ENCODE results near the gene RUFY4. TPM values are rescaled to one million over a fixed set of nuclear protein-coding genes. Genes with fewer than 3 reads are reported as not detected.
"Not testable (repeated sequence)": the region's sequence is repeated elsewhere in the genome, so short reads cannot be mapped to it uniquely, and the experiment has no call there.

Gene RUFY4
- total and polyA plus RNA-seq, 2 of the 13 experiments (the other 11 are each of a cell fraction or from before 2014, with no cell fraction given): not detected

DNA sequence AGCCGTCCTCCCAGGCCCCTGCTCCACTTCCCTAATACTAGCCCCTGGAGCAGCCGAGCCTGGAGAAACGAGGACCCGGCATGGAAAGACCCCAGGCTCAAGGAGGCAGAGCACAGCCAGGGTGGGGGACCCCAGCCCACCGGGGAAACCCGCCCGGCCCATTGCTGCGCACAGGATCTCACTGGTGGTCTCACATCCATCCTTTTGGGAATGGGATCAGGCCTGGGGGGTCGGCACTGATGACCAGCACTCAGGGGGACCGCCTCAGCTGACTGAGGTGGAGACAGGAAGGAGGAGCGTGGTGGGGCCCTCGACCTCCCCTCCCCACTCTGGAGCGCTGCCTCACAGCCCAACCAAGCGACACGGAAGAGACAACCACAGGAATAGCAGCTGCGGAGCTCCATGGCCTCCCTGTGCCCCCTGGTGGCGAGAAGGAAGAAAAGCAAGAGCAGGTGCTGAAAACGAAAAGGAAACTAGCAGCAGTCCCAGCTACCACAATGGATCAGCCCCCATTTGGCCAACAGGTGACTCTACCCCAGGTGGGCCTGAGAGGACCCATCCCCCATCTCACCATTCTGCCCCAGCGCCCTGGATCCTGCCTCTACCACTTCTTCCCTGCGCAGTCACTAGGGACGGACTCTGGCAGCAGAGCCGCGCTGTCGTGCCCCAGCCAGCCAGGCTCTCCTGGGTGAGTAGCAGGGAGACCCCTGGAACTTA lies 34.4 kb upstream of the RUFY4 start (continued):
- TF ChIP-seq HNRNPLL (IDR thresholded peaks at IDR 0.05; ENCODE audit: low read depth, low read length, poor library complexity, severe bottlenecking) (peak; percentile 4), ZSCAN22 (CRISPR knock-in tag; IDR thresholded peaks at IDR 0.05) (0 out of 2 replicates have a peak, but pooled peaks have one; percentile 30), ATF7 (CRISPR knock-in tag; IDR thresholded peaks at IDR 0.05) (0 out of 2 replicates have a peak, but pooled peaks have one; percentile 56), MTA1 (CRISPR knock-in tag; IDR thresholded peaks at IDR 0.05; ENCODE audit: borderline replicate concordance) (peak; percentile 55; the same call in 1 of the 2 replicates), NRL (CRISPR knock-in tag; IDR thresholded peaks at IDR 0.05; ENCODE audit: borderline replicate concordance) (0 out of 2 replicates have a peak, but pooled peaks have one; percentile 29), ZNF547 (CRISPR knock-in tag; IDR thresholded peaks at IDR 0.05) (0 out of 2 replicates have a peak, but pooled peaks have one; percentile 47), XRCC5 (optimal IDR thresholded peaks at IDR 0.05; ENCODE audit: low read length) (peak; percentile 74), ZNF768 (CRISPR knock-in tag; IDR thresholded peaks at IDR 0.05) (0 out of 2 replicates have a peak, but pooled peaks have one; percentile 37), ZNF678 (CRISPR knock-in tag; IDR thresholded peaks at IDR 0.05) (0 out of 2 replicates have a peak, but pooled peaks have one; percentile 51), SMC3 (IDR thresholded peaks at IDR 0.05; ENCODE audit: low read length) (peak; percentile 48; the same call in 1 of the 2 replicates), MEIS1 (CRISPR knock-in tag; IDR thresholded peaks at IDR 0.05; ENCODE audit: borderline replicate concordance) (0 out of 2 replicates have a peak, but pooled peaks have one; percentile 25)
- TF ChIP-seq ATF7 (IDR thresholded peaks at IDR 0.05): not testable (repeated sequence)
- TF ChIP-seq, protein P1, sequence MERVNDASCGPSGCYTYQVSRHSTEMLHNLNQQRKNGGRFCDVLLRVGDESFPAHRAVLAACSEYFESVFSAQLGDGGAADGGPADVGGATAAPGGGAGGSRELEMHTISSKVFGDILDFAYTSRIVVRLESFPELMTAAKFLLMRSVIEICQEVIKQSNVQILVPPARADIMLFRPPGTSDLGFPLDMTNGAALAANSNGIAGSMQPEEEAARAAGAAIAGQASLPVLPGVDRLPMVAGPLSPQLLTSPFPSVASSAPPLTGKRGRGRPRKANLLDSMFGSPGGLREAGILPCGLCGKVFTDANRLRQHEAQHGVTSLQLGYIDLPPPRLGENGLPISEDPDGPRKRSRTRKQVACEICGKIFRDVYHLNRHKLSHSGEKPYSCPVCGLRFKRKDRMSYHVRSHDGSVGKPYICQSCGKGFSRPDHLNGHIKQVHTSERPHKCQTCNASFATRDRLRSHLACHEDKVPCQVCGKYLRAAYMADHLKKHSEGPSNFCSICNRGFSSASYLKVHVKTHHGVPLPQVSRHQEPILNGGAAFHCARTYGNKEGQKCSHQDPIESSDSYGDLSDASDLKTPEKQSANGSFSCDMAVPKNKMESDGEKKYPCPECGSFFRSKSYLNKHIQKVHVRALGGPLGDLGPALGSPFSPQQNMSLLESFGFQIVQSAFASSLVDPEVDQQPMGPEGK (CRISPR knock-in tag; IDR thresholded peaks at IDR 0.05): 0 out of 2 replicates have a peak, but pooled peaks have one; percentile 20
- TF ChIP-seq, protein P2, sequence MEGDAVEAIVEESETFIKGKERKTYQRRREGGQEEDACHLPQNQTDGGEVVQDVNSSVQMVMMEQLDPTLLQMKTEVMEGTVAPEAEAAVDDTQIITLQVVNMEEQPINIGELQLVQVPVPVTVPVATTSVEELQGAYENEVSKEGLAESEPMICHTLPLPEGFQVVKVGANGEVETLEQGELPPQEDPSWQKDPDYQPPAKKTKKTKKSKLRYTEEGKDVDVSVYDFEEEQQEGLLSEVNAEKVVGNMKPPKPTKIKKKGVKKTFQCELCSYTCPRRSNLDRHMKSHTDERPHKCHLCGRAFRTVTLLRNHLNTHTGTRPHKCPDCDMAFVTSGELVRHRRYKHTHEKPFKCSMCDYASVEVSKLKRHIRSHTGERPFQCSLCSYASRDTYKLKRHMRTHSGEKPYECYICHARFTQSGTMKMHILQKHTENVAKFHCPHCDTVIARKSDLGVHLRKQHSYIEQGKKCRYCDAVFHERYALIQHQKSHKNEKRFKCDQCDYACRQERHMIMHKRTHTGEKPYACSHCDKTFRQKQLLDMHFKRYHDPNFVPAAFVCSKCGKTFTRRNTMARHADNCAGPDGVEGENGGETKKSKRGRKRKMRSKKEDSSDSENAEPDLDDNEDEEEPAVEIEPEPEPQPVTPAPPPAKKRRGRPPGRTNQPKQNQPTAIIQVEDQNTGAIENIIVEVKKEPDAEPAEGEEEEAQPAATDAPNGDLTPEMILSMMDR (CRISPR knock-in tag; IDR thresholded peaks at IDR 0.05): peak; percentile 67
- TF ChIP-seq, protein P3, sequence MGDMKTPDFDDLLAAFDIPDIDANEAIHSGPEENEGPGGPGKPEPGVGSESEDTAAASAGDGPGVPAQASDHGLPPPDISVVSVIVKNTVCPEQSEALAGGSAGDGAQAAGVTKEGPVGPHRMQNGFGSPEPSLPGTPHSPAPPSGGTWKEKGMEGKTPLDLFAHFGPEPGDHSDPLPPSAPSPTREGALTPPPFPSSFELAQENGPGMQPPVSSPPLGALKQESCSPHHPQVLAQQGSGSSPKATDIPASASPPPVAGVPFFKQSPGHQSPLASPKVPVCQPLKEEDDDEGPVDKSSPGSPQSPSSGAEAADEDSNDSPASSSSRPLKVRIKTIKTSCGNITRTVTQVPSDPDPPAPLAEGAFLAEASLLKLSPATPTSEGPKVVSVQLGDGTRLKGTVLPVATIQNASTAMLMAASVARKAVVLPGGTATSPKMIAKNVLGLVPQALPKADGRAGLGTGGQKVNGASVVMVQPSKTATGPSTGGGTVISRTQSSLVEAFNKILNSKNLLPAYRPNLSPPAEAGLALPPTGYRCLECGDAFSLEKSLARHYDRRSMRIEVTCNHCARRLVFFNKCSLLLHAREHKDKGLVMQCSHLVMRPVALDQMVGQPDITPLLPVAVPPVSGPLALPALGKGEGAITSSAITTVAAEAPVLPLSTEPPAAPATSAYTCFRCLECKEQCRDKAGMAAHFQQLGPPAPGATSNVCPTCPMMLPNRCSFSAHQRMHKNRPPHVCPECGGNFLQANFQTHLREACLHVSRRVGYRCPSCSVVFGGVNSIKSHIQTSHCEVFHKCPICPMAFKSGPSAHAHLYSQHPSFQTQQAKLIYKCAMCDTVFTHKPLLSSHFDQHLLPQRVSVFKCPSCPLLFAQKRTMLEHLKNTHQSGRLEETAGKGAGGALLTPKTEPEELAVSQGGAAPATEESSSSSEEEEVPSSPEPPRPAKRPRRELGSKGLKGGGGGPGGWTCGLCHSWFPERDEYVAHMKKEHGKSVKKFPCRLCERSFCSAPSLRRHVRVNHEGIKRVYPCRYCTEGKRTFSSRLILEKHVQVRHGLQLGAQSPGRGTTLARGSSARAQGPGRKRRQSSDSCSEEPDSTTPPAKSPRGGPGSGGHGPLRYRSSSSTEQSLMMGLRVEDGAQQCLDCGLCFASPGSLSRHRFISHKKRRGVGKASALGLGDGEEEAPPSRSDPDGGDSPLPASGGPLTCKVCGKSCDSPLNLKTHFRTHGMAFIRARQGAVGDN (CRISPR knock-in tag; IDR thresholded peaks at IDR 0.05): peak; percentile 37
